Large intestine (tissue), 3 donors: ENCODE results near the gene NRXN3. TPM values are rescaled to one million over a fixed set of nuclear protein-coding genes. Genes with fewer than 3 reads are reported as not detected.

Source experiments
- DNase-seq, 2 donors: peaks; one replicate each; pipeline versions ENCODE4 v3.0.0 to v3.0.0-alpha.2; 2013
- H3K27ac ChIP-seq: one replicate; pipeline ENCODE4 v1.5.1; 2013; ENCODE audit warnings: low read length
- H3K27me3 ChIP-seq: 2 replicates; pipeline ENCODE4 v1.6.1; 2013; ENCODE audit warnings: low read length; ENCODE audit not compliant: control insufficient read depth, insufficient read depth
- H3K36me3 ChIP-seq: 2 replicates; pipeline ENCODE4 v1.6.1; 2013; ENCODE audit warnings: low read length; ENCODE audit not compliant: control insufficient read depth, insufficient read depth
- H3K4me1 ChIP-seq: one replicate; pipeline ENCODE4 v1.6.1; 2013; ENCODE audit warnings: low read length; ENCODE audit not compliant: control insufficient read depth, insufficient read depth
- H3K4me3 ChIP-seq: one replicate; pipeline ENCODE4 v1.5.1; 2013; ENCODE audit warnings: low read length
- H3K9me3 ChIP-seq: one replicate; pipeline ENCODE4 v1.6.1; 2013; ENCODE audit warnings: mild to moderate bottlenecking, low read depth, low read length, moderate library complexity; ENCODE audit not compliant: control insufficient read depth
- WGBS: methylation state at CpG from one replicate; pipeline ENCODE4 v1.1.5; 2013; ENCODE audit warnings: low lambda C conversion rate; ENCODE audit not compliant: insufficient coverage; 5-methylcytosine and 5-hydroxymethylcytosine counted together
- polyA plus RNA-seq: library from polyadenylated mRNA; unstranded; fragments of 120-200 nt; gene quantifications from one replicate; pipeline ENCODE4 v1.2.1, GENCODE V29; 2013

The NRXN3 gene
- polyA plus RNA-seq, 1 donor: 12.8 TPM

- H3K4me1 ChIP-seq: no peaks in the 10 kb centered on the region
- H3K27me3 ChIP-seq: no peaks in the 10 kb centered on the region
- 67% methylated on average over 1 of the region's 6 CpGs for WGBS
- no peak overlapping the region for H3K4me3 ChIP-seq
- no peak overlapping the region for H3K27ac ChIP-seq
- no peaks in the 10 kb centered on the region for H3K36me3 ChIP-seq
- H3K9me3 ChIP-seq: no peaks in the 10 kb centered on the region
- no peak for DNase-seq
These were observed 1234.8 kb downstream of the NRXN3 start for GRCh38 chr14:79404874-79405511.

- Histone ChIP-seq H3K4me3 (no peak overlapping the region), H3K27me3 (no peaks in the 10 kb centered on the region), H3K9me3 (no peaks in the 10 kb centered on the region), H3K4me1 (no peaks in the 10 kb centered on the region), H3K36me3 (no peaks in the 10 kb centered on the region), H3K27ac (no peak overlapping the region)
- WGBS: 100% methylated on average over 1 of the region's 2 CpGs
- no peak for DNase-seq
These were observed 1235.3 kb downstream of the NRXN3 start for GRCh38 chr14:79405512-79405910.

GRCh38 chr14:79407572-79407971 lies 1237.4 kb downstream of the NRXN3 start:
- DNase-seq: no peak
- WGBS: 43% methylated on average over 1 of the region's 2 CpGs
- Histone ChIP-seq H3K9me3 (no peaks in the 10 kb centered on the region), H3K27ac (no peak overlapping the region), H3K4me1 (no peaks in the 10 kb centered on the region), H3K4me3 (no peak overlapping the region), H3K27me3 (no peaks in the 10 kb centered on the region), H3K36me3 (no peaks in the 10 kb centered on the region)

- Histone ChIP-seq H3K4me3 (no peak overlapping the region), H3K27me3 (no peaks in the 10 kb centered on the region), H3K36me3 (no peaks in the 10 kb centered on the region), H3K27ac (no peak overlapping the region), H3K9me3 (no peaks in the 10 kb centered on the region), H3K4me1 (no peaks in the 10 kb centered on the region)
- WGBS: 100% methylated on average over 1 of the region's 1 CpG
- no peak for DNase-seq
These were observed 1238.5 kb downstream of the NRXN3 start for GRCh38 chr14:79408696-79409095.

GRCh38 chr14:79411403-79412174 lies 1241.4 kb downstream of the NRXN3 start:
- H3K36me3 ChIP-seq: no peaks in the 10 kb centered on the region
- WGBS: no CpG with 5 or more reads among the region's 3 CpGs
- H3K4me3 ChIP-seq: no peak overlapping the region
- H3K9me3 ChIP-seq: no peaks in the 10 kb centered on the region
- no peaks in the 10 kb centered on the region for H3K4me1 ChIP-seq
- H3K27ac ChIP-seq: no peak overlapping the region
- no peak for DNase-seq
- no peaks in the 10 kb centered on the region for H3K27me3 ChIP-seq

- Histone ChIP-seq H3K27ac (no peak overlapping the region), H3K4me3 (no peak overlapping the region), H3K4me1 (no peaks in the 10 kb centered on the region), H3K27me3 (no peaks in the 10 kb centered on the region), H3K36me3 (no peaks in the 10 kb centered on the region), H3K9me3 (no peaks in the 10 kb centered on the region)
- 57% methylated on average over 1 of the region's 2 CpGs for WGBS
- DNase-seq: no peak
These were observed 1242.6 kb downstream of the NRXN3 start for GRCh38 chr14:79412822-79413221.

GRCh38 chr14:79413734-79414428 lies 1243.7 kb downstream of the NRXN3 start:
- H3K27me3 ChIP-seq: no peaks in the 10 kb centered on the region
- 46% methylated on average over 2 of the region's 4 CpGs for WGBS
- no peak for DNase-seq

GRCh38 chr14:79415726-79416125 lies 1245.6 kb downstream of the NRXN3 start:
- Histone ChIP-seq H3K27me3 (no peaks in the 10 kb centered on the region), H3K36me3 (no peaks in the 10 kb centered on the region), H3K9me3 (no peaks in the 10 kb centered on the region), H3K4me1 (peaks cover 3% of the 10 kb centered on the region), H3K27ac (no peak overlapping the region), H3K4me3 (no peak overlapping the region)
- no peak for DNase-seq
- WGBS: 100% methylated on average over 1 of the region's 1 CpG

More at GRCh38 chr14:79413734-79414428, 1243.7 kb downstream of the NRXN3 start:
- Histone ChIP-seq H3K4me1 (no peaks in the 10 kb centered on the region), H3K36me3 (no peaks in the 10 kb centered on the region), H3K9me3 (no peaks in the 10 kb centered on the region), H3K27ac (no peak overlapping the region), H3K4me3 (no peak overlapping the region)

- no peaks in the 10 kb centered on the region for H3K9me3 ChIP-seq
- H3K4me1 ChIP-seq: peaks cover 3% of the 10 kb centered on the region
- no CpG with 5 or more reads among the region's 2 CpGs for WGBS
- no peak for DNase-seq
- H3K27me3 ChIP-seq: no peaks in the 10 kb centered on the region
- H3K27ac ChIP-seq: no peak overlapping the region
- no peaks in the 10 kb centered on the region for H3K36me3 ChIP-seq
- no peak overlapping the region for H3K4me3 ChIP-seq
These were observed 1247.8 kb downstream of the NRXN3 start for GRCh38 chr14:79417961-79418360.

GRCh38 chr14:79418649-79419415 lies 1248.7 kb downstream of the NRXN3 start:
- DNase-seq: no peak
- Histone ChIP-seq H3K27me3 (no peaks in the 10 kb centered on the region), H3K9me3 (no peaks in the 10 kb centered on the region), H3K36me3 (no peaks in the 10 kb centered on the region), H3K4me1 (peaks cover 3% of the 10 kb centered on the region), H3K4me3 (no peak overlapping the region), H3K27ac (no peak overlapping the region)
- 69% methylated on average over 4 of the region's 5 CpGs for WGBS
